H1 (cell line): ENCODE data around the gene SEMA3B. TPM values are rescaled to one million over a fixed set of nuclear protein-coding genes. Genes with fewer than 3 reads are reported as not detected.

Experiments
- FOSL1 ChIP-seq: IDR thresholded peaks from 2 replicates; pipeline ENCODE4 v1.6.1; 2011; ENCODE audit warnings: mild to moderate bottlenecking, low read depth, low read length, moderate library complexity; ENCODE audit not compliant: insufficient read depth
- HDAC2 ChIP-seq, 2 experiments: fragments of 300-600 bp in 1 of 2; sonication (generic) in 1 of 2; IDR thresholded peaks; 2 replicates each; pipeline ENCODE4 v1.6.1; 2011 to 2012; ENCODE audit warnings: low read depth in 2 of 2, low read length in 2 of 2, mild to moderate bottlenecking in 2 of 2, moderate library complexity in 2 of 2, borderline replicate concordance in 1 of 2, inconsistent platforms in 1 of 2
- HDAC6 ChIP-seq: IDR thresholded peaks from one replicate; pipeline ENCODE4 v1.7.1; 2012; ENCODE audit warnings: low read depth, mild to moderate bottlenecking, inconsistent platforms, low read length, moderate library complexity
- POLR2AphosphoS5 ChIP-seq: IDR thresholded peaks from 2 replicates; pipeline ENCODE4 v1.6.1; 2011; ENCODE audit warnings: low read depth, low read length
- SAP30 ChIP-seq: fragments of 300-600 bp; sonication (generic); IDR thresholded peaks from 2 replicates; pipeline ENCODE4 v1.7.1; 2012; ENCODE audit warnings: low read length, moderate library complexity, mild to moderate bottlenecking, inconsistent platforms; ENCODE audit not compliant: insufficient read depth, insufficient replicate concordance
- TBP ChIP-seq: IDR thresholded peaks from 2 replicates; pipeline ENCODE4 v1.6.1; 2011; ENCODE audit warnings: low read depth, low read length, improper control_type of control experiment
- polyA plus RNA-seq, 7 experiments: library from polyadenylated mRNA; depleted of rRNA in 3 of 7; stranded (reverse) in 5 of 7; unstranded in 2 of 7; fragments of >200 nt in 5 of 7; fragments of 200-250 nt in 2 of 7; gene quantifications; 1 replicate in 5 of 7; 2 replicates in 1 of 7; 4 replicates in 1 of 7; pipeline versions ENCODE4 v1.2.1 to v1.2.3, GENCODE V29; 2011 to 2013; ENCODE audit warnings: missing spikeins in 2 of 7, mixed read lengths in 2 of 7
- total RNA-seq: library from RNA; stranded (reverse); fragmentation: NEBNext Ultra II Directional; extraction: Animal tissue kit (Norgen Biotek cat#: 25700); gene quantifications from 2 replicates; pipeline ENCODE4 v1.2.1, GENCODE V29; 2021
- TF ChIP-seq, protein P1 (sequence below): fragments of 300-600 bp; sonication (generic); IDR thresholded peaks from 2 replicates; pipeline ENCODE4 v1.7.1; 2012; ENCODE audit warnings: low read length, moderate library complexity, mild to moderate bottlenecking, inconsistent platforms; ENCODE audit not compliant: insufficient replicate concordance

The SEMA3B gene
- total and polyA plus RNA-seq, 2 of the 8 experiments (the other 6 are each of a cell fraction or from before 2014, with no cell fraction given) = 3.0 to 4.7 TPM

DNA sequence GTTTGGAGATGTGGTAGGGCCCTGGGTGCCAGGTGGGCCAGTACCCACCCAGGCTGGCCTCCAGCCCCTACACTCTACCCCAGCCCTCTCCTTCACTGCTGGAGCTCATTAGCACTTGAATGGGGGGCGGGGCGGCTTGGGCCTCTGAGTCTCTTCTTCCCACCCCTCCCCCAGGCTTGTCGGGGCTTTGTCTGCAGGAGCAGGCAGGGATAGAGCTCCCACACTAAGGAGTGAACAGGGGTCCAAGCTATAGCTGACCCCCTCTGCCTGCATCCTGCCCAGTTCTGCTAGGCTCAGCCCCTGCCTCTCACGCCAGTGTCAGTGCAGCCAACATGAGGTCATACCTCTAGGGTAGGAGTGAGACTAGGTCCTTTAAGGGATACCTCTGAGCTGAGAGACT lies 27.8 kb upstream of the SEMA3B start (continued):
- TF ChIP-seq, protein P1, sequence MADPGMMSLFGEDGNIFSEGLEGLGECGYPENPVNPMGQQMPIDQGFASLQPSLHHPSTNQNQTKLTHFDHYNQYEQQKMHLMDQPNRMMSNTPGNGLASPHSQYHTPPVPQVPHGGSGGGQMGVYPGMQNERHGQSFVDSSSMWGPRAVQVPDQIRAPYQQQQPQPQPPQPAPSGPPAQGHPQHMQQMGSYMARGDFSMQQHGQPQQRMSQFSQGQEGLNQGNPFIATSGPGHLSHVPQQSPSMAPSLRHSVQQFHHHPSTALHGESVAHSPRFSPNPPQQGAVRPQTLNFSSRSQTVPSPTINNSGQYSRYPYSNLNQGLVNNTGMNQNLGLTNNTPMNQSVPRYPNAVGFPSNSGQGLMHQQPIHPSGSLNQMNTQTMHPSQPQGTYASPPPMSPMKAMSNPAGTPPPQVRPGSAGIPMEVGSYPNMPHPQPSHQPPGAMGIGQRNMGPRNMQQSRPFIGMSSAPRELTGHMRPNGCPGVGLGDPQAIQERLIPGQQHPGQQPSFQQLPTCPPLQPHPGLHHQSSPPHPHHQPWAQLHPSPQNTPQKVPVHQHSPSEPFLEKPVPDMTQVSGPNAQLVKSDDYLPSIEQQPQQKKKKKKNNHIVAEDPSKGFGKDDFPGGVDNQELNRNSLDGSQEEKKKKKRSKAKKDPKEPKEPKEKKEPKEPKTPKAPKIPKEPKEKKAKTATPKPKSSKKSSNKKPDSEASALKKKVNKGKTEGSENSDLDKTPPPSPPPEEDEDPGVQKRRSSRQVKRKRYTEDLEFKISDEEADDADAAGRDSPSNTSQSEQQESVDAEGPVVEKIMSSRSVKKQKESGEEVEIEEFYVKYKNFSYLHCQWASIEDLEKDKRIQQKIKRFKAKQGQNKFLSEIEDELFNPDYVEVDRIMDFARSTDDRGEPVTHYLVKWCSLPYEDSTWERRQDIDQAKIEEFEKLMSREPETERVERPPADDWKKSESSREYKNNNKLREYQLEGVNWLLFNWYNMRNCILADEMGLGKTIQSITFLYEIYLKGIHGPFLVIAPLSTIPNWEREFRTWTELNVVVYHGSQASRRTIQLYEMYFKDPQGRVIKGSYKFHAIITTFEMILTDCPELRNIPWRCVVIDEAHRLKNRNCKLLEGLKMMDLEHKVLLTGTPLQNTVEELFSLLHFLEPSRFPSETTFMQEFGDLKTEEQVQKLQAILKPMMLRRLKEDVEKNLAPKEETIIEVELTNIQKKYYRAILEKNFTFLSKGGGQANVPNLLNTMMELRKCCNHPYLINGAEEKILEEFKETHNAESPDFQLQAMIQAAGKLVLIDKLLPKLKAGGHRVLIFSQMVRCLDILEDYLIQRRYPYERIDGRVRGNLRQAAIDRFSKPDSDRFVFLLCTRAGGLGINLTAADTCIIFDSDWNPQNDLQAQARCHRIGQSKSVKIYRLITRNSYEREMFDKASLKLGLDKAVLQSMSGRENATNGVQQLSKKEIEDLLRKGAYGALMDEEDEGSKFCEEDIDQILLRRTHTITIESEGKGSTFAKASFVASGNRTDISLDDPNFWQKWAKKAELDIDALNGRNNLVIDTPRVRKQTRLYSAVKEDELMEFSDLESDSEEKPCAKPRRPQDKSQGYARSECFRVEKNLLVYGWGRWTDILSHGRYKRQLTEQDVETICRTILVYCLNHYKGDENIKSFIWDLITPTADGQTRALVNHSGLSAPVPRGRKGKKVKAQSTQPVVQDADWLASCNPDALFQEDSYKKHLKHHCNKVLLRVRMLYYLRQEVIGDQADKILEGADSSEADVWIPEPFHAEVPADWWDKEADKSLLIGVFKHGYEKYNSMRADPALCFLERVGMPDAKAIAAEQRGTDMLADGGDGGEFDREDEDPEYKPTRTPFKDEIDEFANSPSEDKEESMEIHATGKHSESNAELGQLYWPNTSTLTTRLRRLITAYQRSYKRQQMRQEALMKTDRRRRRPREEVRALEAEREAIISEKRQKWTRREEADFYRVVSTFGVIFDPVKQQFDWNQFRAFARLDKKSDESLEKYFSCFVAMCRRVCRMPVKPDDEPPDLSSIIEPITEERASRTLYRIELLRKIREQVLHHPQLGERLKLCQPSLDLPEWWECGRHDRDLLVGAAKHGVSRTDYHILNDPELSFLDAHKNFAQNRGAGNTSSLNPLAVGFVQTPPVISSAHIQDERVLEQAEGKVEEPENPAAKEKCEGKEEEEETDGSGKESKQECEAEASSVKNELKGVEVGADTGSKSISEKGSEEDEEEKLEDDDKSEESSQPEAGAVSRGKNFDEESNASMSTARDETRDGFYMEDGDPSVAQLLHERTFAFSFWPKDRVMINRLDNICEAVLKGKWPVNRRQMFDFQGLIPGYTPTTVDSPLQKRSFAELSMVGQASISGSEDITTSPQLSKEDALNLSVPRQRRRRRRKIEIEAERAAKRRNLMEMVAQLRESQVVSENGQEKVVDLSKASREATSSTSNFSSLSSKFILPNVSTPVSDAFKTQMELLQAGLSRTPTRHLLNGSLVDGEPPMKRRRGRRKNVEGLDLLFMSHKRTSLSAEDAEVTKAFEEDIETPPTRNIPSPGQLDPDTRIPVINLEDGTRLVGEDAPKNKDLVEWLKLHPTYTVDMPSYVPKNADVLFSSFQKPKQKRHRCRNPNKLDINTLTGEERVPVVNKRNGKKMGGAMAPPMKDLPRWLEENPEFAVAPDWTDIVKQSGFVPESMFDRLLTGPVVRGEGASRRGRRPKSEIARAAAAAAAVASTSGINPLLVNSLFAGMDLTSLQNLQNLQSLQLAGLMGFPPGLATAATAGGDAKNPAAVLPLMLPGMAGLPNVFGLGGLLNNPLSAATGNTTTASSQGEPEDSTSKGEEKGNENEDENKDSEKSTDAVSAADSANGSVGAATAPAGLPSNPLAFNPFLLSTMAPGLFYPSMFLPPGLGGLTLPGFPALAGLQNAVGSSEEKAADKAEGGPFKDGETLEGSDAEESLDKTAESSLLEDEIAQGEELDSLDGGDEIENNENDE = no peak
- TF ChIP-seq HDAC6 (no peak), POLR2AphosphoS5 (no peak; the same call in 1 of the 2 replicates), FOSL1 (no peak), TBP (no peak; the same call in 1 of the 2 replicates), HDAC2 (IDR thresholded peaks at IDR 0.05; ENCODE audit: borderline replicate concordance in 1 of 2, low read depth in 2 of 2, low read length in 2 of 2) (no peak), SAP30 (no peak)
